GM12892 (cell line): ENCODE data around the gene PEMT.

Experiments
- POLR2A ChIP-seq: IDR thresholded peaks from 2 replicates; pipeline ENCODE4 v1.6.1; 2011; ENCODE audit warnings: low read depth, low read length, control low read depth
- POLR2AphosphoS5 ChIP-seq: IDR thresholded peaks from 2 replicates; pipeline ENCODE4 v1.6.1; 2011; ENCODE audit warnings: low read depth, low read length, control low read depth

- no peak for TF ChIP-seq POLR2AphosphoS5
- no peak for TF ChIP-seq POLR2A
Observed at GRCh38 chr17:17626151-17626805, 34.8 kb upstream of the PEMT start.
